GM21423 (cell line): ENCODE data around the gene MT4.

ENCODE experiments used
- ATAC-seq: cut with Tn5 transposase; IDR thresholded peaks from one replicate; pipeline ENCODE4 v1.9.1; 2021; ENCODE audit warnings: mild to moderate bottlenecking, moderate library complexity; ENCODE audit not compliant: unreplicated experiment

The MT4 gene

GRCh38 chr16:56601325-56601724, 36.5 kb downstream of the MT4 start:
- ATAC-seq = no peak

DNA sequence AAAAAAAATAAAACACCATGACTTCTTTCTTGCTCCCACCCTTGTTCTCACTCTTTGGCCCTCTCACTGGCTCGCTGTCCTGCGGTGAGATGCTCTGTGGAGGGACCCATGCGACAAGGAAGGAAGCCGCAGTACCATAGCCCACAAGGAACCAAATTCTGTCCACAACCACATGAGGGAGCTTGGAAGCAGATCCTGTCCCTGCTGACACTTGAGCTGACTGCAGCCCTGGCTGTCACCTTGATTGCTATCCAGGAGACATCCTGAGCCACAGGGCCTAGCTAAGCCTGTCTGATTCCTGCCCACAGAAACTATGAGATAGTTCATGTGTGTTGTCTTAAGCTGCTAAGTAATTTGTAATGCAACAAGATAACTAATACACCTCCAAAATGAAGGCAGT, 38.7 kb downstream of the MT4 start:
- no peak for ATAC-seq

- no peak for ATAC-seq
Measured at GRCh38 chr16:56604966-56605365, 40.1 kb downstream of the MT4 start.

GRCh38 chr16:56605475-56605874, 40.6 kb downstream of the MT4 start:
- no peak for ATAC-seq

DNA sequence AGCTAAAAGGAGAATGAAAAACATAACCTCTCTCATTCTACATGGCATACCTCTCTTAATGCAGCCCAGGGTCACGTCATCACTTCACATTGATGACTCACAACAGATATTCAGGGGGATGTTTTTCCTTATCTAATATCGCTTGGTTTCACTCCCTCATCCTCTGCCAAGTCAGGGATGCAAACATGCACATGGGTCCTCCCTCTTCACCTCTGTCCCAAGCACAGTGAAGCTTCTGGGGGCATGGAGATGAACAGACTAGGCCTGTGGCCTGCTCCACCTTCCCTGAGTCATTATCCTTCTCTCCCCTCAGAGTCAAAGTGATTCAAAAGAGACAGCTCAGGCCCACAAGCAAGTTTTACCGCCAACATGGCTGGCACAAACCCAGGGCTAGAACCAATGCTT, 41.2 kb downstream of the MT4 start:
- no peak for ATAC-seq

GRCh38 chr16:56606476-56607108, 41.7 kb downstream of the MT4 start:
- no peak for ATAC-seq

- no peak for ATAC-seq
Measured at GRCh38 chr16:56607109-56607618, 42.3 kb downstream of the MT4 start.

- no peak for ATAC-seq
Measured at GRCh38 chr16:56607675-56608042, 42.8 kb downstream of the MT4 start.

GRCh38 chr16:56608043-56608875, 43.4 kb downstream of the MT4 start, which contains the start of gene MT2A:
MT2A (plus strand) TSS chr16:56608584; CDS start chr16:56608656, 72 bp downstream.
- ATAC-seq = peak; percentile 82

DNA sequence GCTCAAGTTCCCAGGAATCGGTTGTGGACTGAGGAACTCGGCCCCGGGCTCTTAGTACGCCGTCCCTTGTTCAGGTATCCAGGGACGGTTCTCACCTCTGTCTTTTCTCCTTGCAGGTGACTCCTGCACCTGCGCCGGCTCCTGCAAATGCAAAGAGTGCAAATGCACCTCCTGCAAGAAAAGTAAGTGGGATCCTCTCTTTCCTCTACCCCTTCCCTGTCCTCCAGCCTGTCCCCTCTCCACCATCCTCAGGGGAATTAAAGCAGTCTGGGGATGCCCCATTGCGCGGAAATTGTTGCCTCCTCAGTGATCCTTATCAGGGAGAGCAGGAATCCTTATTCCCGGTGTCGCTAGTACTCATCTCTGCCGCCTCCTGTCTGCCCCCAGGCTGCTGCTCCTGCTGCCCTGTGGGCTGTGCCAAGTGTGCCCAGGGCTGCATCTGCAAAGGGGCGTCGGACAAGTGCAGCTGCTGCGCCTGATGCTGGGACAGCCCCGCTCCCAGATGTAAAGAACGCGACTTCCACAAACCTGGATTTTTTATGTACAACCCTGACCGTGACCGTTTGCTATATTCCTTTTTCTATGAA, 44.1 kb downstream of the MT4 start:
- ATAC-seq = no peak

DNA sequence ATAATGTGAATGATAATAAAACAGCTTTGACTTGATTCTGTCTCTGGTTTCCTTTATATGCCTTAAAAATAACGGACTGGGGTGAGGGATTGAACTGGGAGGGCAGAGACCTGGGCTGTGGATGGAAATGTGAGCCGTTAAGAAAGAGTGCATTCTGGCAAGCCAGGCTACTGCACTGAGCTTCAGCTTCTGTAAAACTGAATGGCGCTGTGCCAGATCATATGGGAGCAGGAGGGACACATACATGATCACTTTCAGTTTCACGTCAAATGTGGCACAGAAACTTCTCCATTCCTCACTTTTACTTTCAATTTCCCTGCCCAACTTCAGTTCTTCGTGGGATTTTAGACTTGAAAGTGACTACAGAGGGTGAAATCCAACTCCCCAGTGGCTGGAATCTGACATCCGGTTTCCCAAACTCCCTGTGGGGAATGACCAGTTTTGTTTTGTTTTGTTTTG, 44.6 kb downstream of the MT4 start:
- ATAC-seq = peak; percentile 48

- ATAC-seq = no peak
Measured at GRCh38 chr16:56610017-56610608, 45.2 kb downstream of the MT4 start.

GRCh38 chr16:56610609-56611111, 45.8 kb downstream of the MT4 start:
- ATAC-seq = no peak

GRCh38 chr16:56611281-56611833, 46.5 kb downstream of the MT4 start:
- no peak for ATAC-seq

- no peak for ATAC-seq
Measured at GRCh38 chr16:56613706-56614105, 48.8 kb downstream of the MT4 start.

- no peak for ATAC-seq
Measured at GRCh38 chr16:56614549-56614991, 49.7 kb downstream of the MT4 start.

- no peak for ATAC-seq
Measured at GRCh38 chr16:56615353-56615752, 50.5 kb downstream of the MT4 start.

GRCh38 chr16:56616608-56617211, 51.8 kb downstream of the MT4 start:
- no peak for ATAC-seq

DNA sequence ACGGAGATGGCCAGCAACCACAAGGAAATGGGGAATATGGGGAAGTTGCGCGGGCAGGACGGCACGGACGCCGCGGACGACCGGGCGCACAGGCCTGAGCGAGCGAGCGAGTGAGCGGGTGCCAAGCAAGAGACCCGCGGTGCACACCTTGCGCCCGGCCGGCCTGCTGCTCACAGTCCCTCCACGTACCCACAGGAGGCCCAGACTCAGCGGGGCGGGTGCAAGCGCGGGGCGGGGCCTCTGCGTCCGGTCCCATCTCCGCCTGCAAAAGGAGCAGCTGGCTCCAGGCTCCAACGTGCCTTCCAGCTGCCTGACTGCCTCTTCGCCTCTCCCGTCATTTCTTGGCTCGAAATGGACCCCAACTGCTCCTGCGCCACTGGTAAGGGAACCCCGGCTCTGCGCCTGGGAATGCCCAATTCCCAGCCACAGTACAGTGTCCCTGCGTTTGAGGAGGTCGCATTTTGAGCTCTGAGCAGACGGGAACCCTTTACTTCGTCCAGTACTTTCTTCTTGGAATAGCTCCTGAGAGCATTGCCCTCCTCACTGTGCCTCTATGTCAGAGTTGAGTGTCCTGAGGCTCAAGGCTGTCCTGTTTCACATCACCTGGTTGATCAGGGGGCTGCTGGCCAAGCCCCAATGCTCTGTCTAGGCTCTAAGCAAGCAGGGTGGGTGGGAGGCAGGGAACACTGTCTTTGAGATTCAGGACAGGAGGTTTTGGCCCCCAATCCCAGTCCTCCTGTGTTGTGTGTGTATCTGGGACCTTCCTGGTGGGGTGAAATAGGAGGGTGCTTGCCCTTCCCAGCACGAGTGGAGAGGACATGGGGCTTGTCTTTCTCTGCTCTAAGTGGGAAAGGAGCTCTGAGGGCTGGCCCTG, 52.6 kb downstream of the MT4 start:
- ATAC-seq = no peak
